WTC11 (cell line): Measurements from ENCODE around the gene PHKB. TPM values are rescaled to one million over a fixed set of nuclear protein-coding genes. Genes with fewer than 3 reads are reported as not detected.

ENCODE experiments used
- ATAC-seq: fragments of 200-7000 bp; cut with Tn5 transposase; 2 replicates; pipeline ENCODE4 v1.10.0; 2021; ENCODE audit warnings: mild to moderate bottlenecking, moderate library complexity
- CTCF ChIA-PET: fragments of 300-600 bp; sonication (Branson Sonifier 250); formaldehyde crosslinking; loops from one replicate; lab custom pipeline; 2021; ENCODE audit warnings: antibody characterized with exemption; lab: Charles Lee
- POLR2A ChIA-PET: fragments of 350-600 bp; sonication (Branson Sonifier 250); formaldehyde crosslinking; loops from one replicate; lab custom pipeline; 2021; ENCODE audit warnings: antibody characterized with exemption; lab: Charles Lee
- DNase-seq: peaks from one replicate; pipeline ENCODE4 v3.0.0; 2021; ENCODE audit warnings: low spot score
- H3K27ac Mint-ChIP-seq: 2 replicates; pipeline ENCODE4 v1.8.0; 2021; ENCODE audit warnings: mixed read lengths
- H3K27me3 Mint-ChIP-seq: 2 replicates; pipeline ENCODE4 v1.8.0; 2021; ENCODE audit warnings: low read depth, mild to moderate bottlenecking, moderate library complexity, mixed read lengths
- H3K36me3 Mint-ChIP-seq: 2 replicates; pipeline ENCODE4 v1.8.0; 2021; ENCODE audit warnings: mixed read lengths
- H3K4me1 Mint-ChIP-seq: 2 replicates; pipeline ENCODE4 v1.8.0; 2022; ENCODE audit warnings: mixed read lengths
- H3K4me3 Mint-ChIP-seq: 2 replicates; pipeline ENCODE4 v1.8.0; 2021; ENCODE audit warnings: mild to moderate bottlenecking, moderate library complexity, mixed read lengths
- H3K9me3 Mint-ChIP-seq: 2 replicates; pipeline ENCODE4 v1.8.0; 2021; ENCODE audit warnings: mixed read lengths
- ATF1 ChIP-seq: sonication (generic); formaldehyde crosslinking; IDR thresholded peaks from 2 replicates; pipeline ENCODE4 v1.8.1; 2023; ENCODE audit warnings: mild to moderate bottlenecking, moderate library complexity, missing genetic modification reagents
- CBFB ChIP-seq: sonication (generic); formaldehyde crosslinking; IDR thresholded peaks from 2 replicates; pipeline ENCODE4 v1.8.1; 2022; ENCODE audit warnings: mild to moderate bottlenecking, low read depth, missing genetic modification reagents
- CREB1 ChIP-seq: sonication (generic); formaldehyde crosslinking; IDR thresholded peaks from 2 replicates; pipeline ENCODE4 v1.8.0; 2023; ENCODE audit warnings: mild to moderate bottlenecking, missing genetic modification reagents
- FOXJ3 ChIP-seq: sonication (generic); formaldehyde crosslinking; IDR thresholded peaks from 2 replicates; pipeline ENCODE4 v1.9.0; 2021; ENCODE audit warnings: missing genetic modification reagents, mild to moderate bottlenecking, borderline replicate concordance
- JUN ChIP-seq: sonication (generic); formaldehyde crosslinking; IDR thresholded peaks from 2 replicates; pipeline ENCODE4 v1.8.0; 2023; ENCODE audit warnings: mild to moderate bottlenecking, missing genetic modification reagents
- RORB ChIP-seq: fragments of 250-450 bp; sonication (Bioruptor Pico); IDR thresholded peaks from 2 replicates; pipeline ENCODE4 v1.9.0; 2021; ENCODE audit warnings: mild to moderate bottlenecking
- SMAD3 ChIP-seq: sonication (generic); formaldehyde crosslinking; IDR thresholded peaks from 2 replicates; pipeline ENCODE4 v1.8.0; 2022; ENCODE audit warnings: missing genetic modification reagents, mild to moderate bottlenecking, borderline replicate concordance
- SOX15 ChIP-seq: fragments of 250-450 bp; sonication (Bioruptor Pico); IDR thresholded peaks from 2 replicates; pipeline ENCODE4 v1.9.0; 2021; ENCODE audit warnings: mild to moderate bottlenecking
- ZNF317 ChIP-seq: sonication (generic); formaldehyde crosslinking; IDR thresholded peaks from 2 replicates; pipeline ENCODE4 v1.8.1; 2023; ENCODE audit warnings: low read depth, mild to moderate bottlenecking, moderate library complexity, missing genetic modification reagents, borderline replicate concordance
- total RNA-seq: library from RNA; stranded (reverse); gene quantifications from 3 replicates; pipeline ENCODE4 v1.2.3, GENCODE V29; 2021
- TF ChIP-seq, protein P1 (sequence below): fragments of 250-450 bp; sonication (Bioruptor Pico); IDR thresholded peaks from 2 replicates; pipeline ENCODE4 v2.1.2; 2022; ENCODE audit warnings: mild to moderate bottlenecking, moderate library complexity
- TF ChIP-seq, protein P2 (sequence below): sonication (generic); formaldehyde crosslinking; IDR thresholded peaks from 2 replicates; pipeline ENCODE4 v1.8.1; 2023; ENCODE audit warnings: mild to moderate bottlenecking, missing genetic modification reagents, moderate library complexity
- TF ChIP-seq, protein P3 (sequence below): fragments of 200-600 bp; IDR thresholded peaks from 2 replicates; pipeline ENCODE4 v1.8.0; 2022; ENCODE audit warnings: antibody characterized with exemption
- TF ChIP-seq, protein P4 (sequence below): sonication (generic); formaldehyde crosslinking; IDR thresholded peaks from 2 replicates; pipeline ENCODE4 v1.8.1; 2023; ENCODE audit warnings: mild to moderate bottlenecking, missing genetic modification reagents, borderline replicate concordance
- TF ChIP-seq, protein P5 (sequence below): sonication (generic); formaldehyde crosslinking; conservative IDR thresholded peaks from 2 replicates; pipeline ENCODE4 v1.8.1; 2023; ENCODE audit warnings: mild to moderate bottlenecking, low read depth, missing genetic modification reagents, moderate library complexity
- TF ChIP-seq, protein P6 (sequence below): sonication (generic); formaldehyde crosslinking; IDR thresholded peaks from 2 replicates; pipeline ENCODE4 v1.8.1; 2022; ENCODE audit warnings: low read depth, missing genetic modification reagents, borderline replicate concordance

The PHKB gene
- total RNA-seq, 1 experiment from 2014 or later: 43.9 TPM

DNA sequence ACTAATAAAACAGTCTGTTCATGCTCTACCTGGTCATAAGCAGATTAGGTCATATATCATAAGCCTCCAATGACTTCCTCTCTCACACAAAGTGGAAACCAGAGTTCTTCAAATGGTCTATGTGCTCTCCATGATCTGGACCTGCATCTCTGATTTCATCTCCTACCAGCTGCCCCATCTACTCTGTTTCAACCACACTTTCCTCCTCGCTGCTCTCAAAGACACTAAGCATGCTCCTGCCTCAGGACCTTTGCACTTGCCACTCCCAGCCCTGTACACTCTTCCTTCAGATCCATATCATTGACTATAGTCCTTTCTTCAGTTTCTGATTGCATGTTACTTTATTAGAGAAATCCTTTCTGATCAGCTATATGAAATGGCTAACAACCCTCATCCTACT, 196.8 kb downstream of the PHKB start:
- no peak for DNase-seq
- Mint-ChIP-seq H3K4me3 (no peak overlapping the region), H3K27me3 (no peaks in the 10 kb centered on the region), H3K27ac (no peak overlapping the region), H3K9me3 (peaks cover 4% of the 10 kb centered on the region; the same call in 1 of the 2 replicates), H3K36me3 (peaks cover 19% of the 10 kb centered on the region), H3K4me1 (no peaks in the 10 kb centered on the region)
- ATAC-seq: no peak
- CTCF ChIA-PET: interaction anchor here (1.0 kb wide), 1 partner anchor 77 kb away, joined by 3 read pairs; no protein-coding TSS in a partner anchor
- TF ChIP-seq CBFB (CRISPR knock-in tag) (no peak), ZNF317 (CRISPR knock-in tag) (no peak), JUN (CRISPR knock-in tag) (no peak), RORB (CRISPR knock-in tag) (no peak), SOX15 (CRISPR knock-in tag) (no peak), FOXJ3 (CRISPR knock-in tag) (no peak), CREB1 (no peak), SMAD3 (CRISPR knock-in tag) (no peak), ATF1 (CRISPR knock-in tag) (no peak)
- TF ChIP-seq, protein P1, sequence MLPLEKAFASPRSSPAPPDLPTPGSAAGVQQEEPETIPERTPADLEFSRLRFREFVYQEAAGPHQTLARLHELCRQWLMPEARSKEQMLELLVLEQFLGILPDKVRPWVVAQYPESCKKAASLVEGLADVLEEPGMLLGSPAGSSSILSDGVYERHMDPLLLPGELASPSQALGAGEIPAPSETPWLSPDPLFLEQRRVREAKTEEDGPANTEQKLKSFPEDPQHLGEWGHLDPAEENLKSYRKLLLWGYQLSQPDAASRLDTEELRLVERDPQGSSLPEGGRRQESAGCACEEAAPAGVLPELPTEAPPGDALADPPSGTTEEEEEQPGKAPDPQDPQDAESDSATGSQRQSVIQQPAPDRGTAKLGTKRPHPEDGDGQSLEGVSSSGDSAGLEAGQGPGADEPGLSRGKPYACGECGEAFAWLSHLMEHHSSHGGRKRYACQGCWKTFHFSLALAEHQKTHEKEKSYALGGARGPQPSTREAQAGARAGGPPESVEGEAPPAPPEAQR (CRISPR knock-in tag): no peak
- TF ChIP-seq, protein P2, sequence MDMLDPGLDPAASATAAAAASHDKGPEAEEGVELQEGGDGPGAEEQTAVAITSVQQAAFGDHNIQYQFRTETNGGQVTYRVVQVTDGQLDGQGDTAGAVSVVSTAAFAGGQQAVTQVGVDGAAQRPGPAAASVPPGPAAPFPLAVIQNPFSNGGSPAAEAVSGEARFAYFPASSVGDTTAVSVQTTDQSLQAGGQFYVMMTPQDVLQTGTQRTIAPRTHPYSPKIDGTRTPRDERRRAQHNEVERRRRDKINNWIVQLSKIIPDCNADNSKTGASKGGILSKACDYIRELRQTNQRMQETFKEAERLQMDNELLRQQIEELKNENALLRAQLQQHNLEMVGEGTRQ (CRISPR knock-in tag): no peak
- TF ChIP-seq, protein P3, sequence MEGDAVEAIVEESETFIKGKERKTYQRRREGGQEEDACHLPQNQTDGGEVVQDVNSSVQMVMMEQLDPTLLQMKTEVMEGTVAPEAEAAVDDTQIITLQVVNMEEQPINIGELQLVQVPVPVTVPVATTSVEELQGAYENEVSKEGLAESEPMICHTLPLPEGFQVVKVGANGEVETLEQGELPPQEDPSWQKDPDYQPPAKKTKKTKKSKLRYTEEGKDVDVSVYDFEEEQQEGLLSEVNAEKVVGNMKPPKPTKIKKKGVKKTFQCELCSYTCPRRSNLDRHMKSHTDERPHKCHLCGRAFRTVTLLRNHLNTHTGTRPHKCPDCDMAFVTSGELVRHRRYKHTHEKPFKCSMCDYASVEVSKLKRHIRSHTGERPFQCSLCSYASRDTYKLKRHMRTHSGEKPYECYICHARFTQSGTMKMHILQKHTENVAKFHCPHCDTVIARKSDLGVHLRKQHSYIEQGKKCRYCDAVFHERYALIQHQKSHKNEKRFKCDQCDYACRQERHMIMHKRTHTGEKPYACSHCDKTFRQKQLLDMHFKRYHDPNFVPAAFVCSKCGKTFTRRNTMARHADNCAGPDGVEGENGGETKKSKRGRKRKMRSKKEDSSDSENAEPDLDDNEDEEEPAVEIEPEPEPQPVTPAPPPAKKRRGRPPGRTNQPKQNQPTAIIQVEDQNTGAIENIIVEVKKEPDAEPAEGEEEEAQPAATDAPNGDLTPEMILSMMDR: no peak
- TF ChIP-seq, protein P4, sequence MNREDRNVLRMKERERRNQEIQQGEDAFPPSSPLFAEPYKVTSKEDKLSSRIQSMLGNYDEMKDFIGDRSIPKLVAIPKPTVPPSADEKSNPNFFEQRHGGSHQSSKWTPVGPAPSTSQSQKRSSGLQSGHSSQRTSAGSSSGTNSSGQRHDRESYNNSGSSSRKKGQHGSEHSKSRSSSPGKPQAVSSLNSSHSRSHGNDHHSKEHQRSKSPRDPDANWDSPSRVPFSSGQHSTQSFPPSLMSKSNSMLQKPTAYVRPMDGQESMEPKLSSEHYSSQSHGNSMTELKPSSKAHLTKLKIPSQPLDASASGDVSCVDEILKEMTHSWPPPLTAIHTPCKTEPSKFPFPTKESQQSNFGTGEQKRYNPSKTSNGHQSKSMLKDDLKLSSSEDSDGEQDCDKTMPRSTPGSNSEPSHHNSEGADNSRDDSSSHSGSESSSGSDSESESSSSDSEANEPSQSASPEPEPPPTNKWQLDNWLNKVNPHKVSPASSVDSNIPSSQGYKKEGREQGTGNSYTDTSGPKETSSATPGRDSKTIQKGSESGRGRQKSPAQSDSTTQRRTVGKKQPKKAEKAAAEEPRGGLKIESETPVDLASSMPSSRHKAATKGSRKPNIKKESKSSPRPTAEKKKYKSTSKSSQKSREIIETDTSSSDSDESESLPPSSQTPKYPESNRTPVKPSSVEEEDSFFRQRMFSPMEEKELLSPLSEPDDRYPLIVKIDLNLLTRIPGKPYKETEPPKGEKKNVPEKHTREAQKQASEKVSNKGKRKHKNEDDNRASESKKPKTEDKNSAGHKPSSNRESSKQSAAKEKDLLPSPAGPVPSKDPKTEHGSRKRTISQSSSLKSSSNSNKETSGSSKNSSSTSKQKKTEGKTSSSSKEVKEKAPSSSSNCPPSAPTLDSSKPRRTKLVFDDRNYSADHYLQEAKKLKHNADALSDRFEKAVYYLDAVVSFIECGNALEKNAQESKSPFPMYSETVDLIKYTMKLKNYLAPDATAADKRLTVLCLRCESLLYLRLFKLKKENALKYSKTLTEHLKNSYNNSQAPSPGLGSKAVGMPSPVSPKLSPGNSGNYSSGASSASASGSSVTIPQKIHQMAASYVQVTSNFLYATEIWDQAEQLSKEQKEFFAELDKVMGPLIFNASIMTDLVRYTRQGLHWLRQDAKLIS (CRISPR knock-in tag): no peak
- TF ChIP-seq, protein P5, sequence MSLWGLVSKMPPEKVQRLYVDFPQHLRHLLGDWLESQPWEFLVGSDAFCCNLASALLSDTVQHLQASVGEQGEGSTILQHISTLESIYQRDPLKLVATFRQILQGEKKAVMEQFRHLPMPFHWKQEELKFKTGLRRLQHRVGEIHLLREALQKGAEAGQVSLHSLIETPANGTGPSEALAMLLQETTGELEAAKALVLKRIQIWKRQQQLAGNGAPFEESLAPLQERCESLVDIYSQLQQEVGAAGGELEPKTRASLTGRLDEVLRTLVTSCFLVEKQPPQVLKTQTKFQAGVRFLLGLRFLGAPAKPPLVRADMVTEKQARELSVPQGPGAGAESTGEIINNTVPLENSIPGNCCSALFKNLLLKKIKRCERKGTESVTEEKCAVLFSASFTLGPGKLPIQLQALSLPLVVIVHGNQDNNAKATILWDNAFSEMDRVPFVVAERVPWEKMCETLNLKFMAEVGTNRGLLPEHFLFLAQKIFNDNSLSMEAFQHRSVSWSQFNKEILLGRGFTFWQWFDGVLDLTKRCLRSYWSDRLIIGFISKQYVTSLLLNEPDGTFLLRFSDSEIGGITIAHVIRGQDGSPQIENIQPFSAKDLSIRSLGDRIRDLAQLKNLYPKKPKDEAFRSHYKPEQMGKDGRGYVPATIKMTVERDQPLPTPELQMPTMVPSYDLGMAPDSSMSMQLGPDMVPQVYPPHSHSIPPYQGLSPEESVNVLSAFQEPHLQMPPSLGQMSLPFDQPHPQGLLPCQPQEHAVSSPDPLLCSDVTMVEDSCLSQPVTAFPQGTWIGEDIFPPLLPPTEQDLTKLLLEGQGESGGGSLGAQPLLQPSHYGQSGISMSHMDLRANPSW (CRISPR knock-in tag): no peak
- TF ChIP-seq, protein P6, sequence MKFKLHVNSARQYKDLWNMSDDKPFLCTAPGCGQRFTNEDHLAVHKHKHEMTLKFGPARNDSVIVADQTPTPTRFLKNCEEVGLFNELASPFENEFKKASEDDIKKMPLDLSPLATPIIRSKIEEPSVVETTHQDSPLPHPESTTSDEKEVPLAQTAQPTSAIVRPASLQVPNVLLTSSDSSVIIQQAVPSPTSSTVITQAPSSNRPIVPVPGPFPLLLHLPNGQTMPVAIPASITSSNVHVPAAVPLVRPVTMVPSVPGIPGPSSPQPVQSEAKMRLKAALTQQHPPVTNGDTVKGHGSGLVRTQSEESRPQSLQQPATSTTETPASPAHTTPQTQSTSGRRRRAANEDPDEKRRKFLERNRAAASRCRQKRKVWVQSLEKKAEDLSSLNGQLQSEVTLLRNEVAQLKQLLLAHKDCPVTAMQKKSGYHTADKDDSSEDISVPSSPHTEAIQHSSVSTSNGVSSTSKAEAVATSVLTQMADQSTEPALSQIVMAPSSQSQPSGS (CRISPR knock-in tag): no peak
- POLR2A ChIA-PET: no interaction called here
